ENCODE data around the gene GIMAP6. TPM values are rescaled to one million over a fixed set of nuclear protein-coding genes. Genes with fewer than 3 reads are reported as not detected.
"Not testable (repeated sequence)": the region's sequence is repeated elsewhere in the genome, so short reads cannot be mapped to it uniquely, and the experiment has no call there.

Gene GIMAP6
- total and polyA plus RNA-seq, 2 experiments from 2014 or later, result not detected

DNA sequence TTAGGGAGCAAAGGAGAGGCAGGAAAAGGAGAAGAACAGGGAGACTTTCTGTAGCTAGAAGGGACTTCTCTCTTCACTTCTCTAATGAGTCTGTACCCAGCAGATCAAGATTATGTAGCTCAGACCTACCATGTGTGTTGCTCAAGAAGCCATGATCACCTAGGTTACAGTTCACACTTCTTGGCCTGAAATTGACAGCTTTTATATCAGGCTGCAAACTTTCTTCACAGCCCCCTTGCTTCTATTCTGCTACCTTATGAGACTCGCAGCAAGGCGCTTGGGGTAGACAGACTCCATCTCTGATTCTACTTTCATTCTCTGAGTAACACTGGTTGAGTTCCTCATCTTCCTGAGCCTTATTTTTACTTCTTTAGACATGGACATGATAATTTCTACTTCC lies 33.7 kb upstream of the GIMAP6 start:
- no peaks in the 10 kb centered on the region for H3K79me2 ChIP-seq (ENCODE audit: insufficient read depth)
- no peaks in the 10 kb centered on the region for H3K9me3 ChIP-seq (ENCODE audit: low read depth)
- no peak overlapping the region for H3K4me2 ChIP-seq (ENCODE audit: unreplicated experiment)
- no peak overlapping the region for H3K27ac ChIP-seq
- no peaks in the 10 kb centered on the region for H4K20me1 ChIP-seq (ENCODE audit: insufficient read depth)
- 59 to 68% methylated on average over 2 of the region's 2 CpGs for WGBS, 2 experiments (ENCODE audit: low coverage in 1 of 2, low lambda C conversion rate in 2 of 2, missing lambda C conversion rate in 2 of 2)
- H3K4me1 ChIP-seq (ENCODE audit: insufficient read depth), result no peaks in the 10 kb centered on the region
- H2AFZ ChIP-seq, result no peak overlapping the region
- TF ChIP-seq EZH2phosphoT487 (IDR thresholded peaks at IDR 0.05; ENCODE audit: insufficient read depth, low read depth), result no peak
- no peak for TF ChIP-seq EZH2 (IDR thresholded peaks at IDR 0.05; ENCODE audit: insufficient read depth, poor library complexity, severe bottlenecking)
- no peaks in the 10 kb centered on the region for H3K36me3 ChIP-seq (ENCODE audit: low read depth)
- H3K27me3 ChIP-seq (replicated peaks; ENCODE audit: insufficient read depth), result no peaks in the 10 kb centered on the region
- no peak for DNase-seq
- no peak overlapping the region for H3K9ac ChIP-seq
- no peak overlapping the region for H3K4me3 ChIP-seq
- no peaks in the 10 kb centered on the region for H3K9me2 ChIP-seq (ENCODE audit: insufficient read depth)
- H3F3A ChIP-seq (ENCODE audit: insufficient read depth), result no peaks in the 10 kb centered on the region
- in situ Hi-C loops (cut with MboI), result no loop called here

DNA sequence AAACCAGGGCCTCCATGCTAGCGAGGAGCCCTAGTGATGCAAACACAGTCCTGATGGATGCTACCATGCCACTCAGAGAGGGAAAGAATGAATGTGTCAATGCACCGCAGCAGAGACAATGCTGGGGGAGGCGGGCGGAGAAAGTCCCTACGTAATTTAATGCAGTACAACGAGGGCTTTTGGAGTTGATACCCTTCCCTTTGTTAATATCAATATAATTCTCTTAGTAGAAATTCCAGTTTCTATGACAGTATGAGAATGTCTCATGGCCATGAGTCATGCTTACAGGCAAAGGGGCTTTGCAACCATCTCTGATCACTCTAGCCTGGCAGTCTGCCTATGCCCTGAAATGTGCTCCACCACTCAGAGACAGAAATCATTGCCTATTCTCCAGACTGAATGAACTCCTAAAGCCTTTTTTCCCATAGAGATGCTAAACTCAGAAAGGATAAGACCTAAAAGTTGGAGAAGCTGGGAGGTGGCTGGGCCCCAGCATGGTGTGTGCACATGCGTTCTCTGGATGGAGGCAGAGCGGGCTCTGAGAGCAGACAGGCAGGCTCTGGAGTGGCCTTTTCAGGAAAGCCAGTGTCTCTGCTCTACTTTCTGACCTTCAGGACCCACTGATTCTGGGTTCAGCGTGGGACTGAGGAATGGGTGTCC lies 33.0 kb upstream of the GIMAP6 start:
- H3K4me1 ChIP-seq (ENCODE audit: insufficient read depth), result no peaks in the 10 kb centered on the region
- no peak overlapping the region for H3K4me2 ChIP-seq (ENCODE audit: unreplicated experiment)
- H3F3A ChIP-seq (ENCODE audit: insufficient read depth), result no peaks in the 10 kb centered on the region
- no peak overlapping the region for H3K27ac ChIP-seq
- H3K27me3 ChIP-seq (replicated peaks; ENCODE audit: insufficient read depth), result no peaks in the 10 kb centered on the region
- no peak overlapping the region for H3K4me3 ChIP-seq
- H3K79me2 ChIP-seq (ENCODE audit: insufficient read depth), result no peaks in the 10 kb centered on the region
- H3K36me3 ChIP-seq (ENCODE audit: low read depth), result no peaks in the 10 kb centered on the region
- H3K9ac ChIP-seq, result no peak overlapping the region
- H4K20me1 ChIP-seq (ENCODE audit: insufficient read depth), result no peaks in the 10 kb centered on the region
- no peak overlapping the region for H2AFZ ChIP-seq
- in situ Hi-C loops (cut with MboI), result no loop called here
- no peaks in the 10 kb centered on the region for H3K9me2 ChIP-seq (ENCODE audit: insufficient read depth)
- TF ChIP-seq EZH2phosphoT487 (IDR thresholded peaks at IDR 0.05; ENCODE audit: insufficient read depth, low read depth) (no peak), EZH2 (IDR thresholded peaks at IDR 0.05; ENCODE audit: insufficient read depth, poor library complexity, severe bottlenecking) (no peak)
- no peaks in the 10 kb centered on the region for H3K9me3 ChIP-seq (ENCODE audit: low read depth)
- WGBS, 2 experiments (ENCODE audit: low coverage in 1 of 2, low lambda C conversion rate in 2 of 2, missing lambda C conversion rate in 2 of 2), result 44 to 48% methylated on average over 9 of the region's 9 CpGs
- no peak for DNase-seq

DNA sequence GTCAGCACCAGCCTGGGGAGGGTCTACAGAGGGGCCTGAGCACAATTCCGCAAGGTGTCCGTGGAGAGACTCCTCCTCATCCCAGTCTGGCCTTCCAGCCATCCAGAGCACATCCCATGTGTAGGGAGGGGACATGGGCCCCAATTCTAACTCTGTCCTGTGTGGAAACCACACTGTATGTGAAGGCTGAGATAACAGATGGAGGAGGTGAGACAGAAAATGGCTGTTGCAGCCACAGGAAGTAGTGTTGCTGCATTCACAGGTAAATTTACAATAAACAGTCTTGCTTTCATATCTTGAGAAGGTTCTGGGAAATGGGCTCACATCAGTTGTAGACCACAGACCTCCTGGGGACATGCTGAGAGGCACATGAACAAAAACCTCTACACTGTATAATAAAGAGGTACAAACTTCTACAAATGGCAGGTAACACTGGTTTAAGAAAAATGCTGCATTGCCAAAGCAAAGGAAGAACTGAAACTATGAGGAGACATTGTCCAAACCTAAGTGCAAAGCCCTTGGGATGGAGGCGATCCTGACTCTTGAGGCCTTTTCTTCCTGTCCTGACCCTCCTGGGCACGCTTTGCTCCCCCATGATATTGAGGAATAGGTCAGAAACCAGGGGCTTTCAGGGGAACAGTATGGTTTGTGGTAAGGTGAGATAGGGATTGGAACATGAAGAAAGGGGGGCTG lies 31.8 kb upstream of the GIMAP6 start:
- Histone ChIP-seq H3K79me2 (ENCODE audit: insufficient read depth) (no peaks in the 10 kb centered on the region), H3K9me3 (ENCODE audit: low read depth) (no peaks in the 10 kb centered on the region), H3K27me3 (replicated peaks; ENCODE audit: insufficient read depth) (no peaks in the 10 kb centered on the region), H3F3A (ENCODE audit: insufficient read depth) (no peaks in the 10 kb centered on the region), H3K4me1 (ENCODE audit: insufficient read depth) (no peaks in the 10 kb centered on the region), H3K9me2 (ENCODE audit: insufficient read depth) (no peaks in the 10 kb centered on the region), H4K20me1 (ENCODE audit: insufficient read depth) (no peaks in the 10 kb centered on the region), H2AFZ (no peak overlapping the region), H3K4me3 (no peak overlapping the region), H3K36me3 (ENCODE audit: low read depth) (no peaks in the 10 kb centered on the region), H3K4me2 (ENCODE audit: unreplicated experiment) (no peak overlapping the region), H3K9ac (no peak overlapping the region), H3K27ac (no peak overlapping the region)
- DNase-seq, result no peak
- WGBS, 2 experiments (ENCODE audit: low coverage in 1 of 2, low lambda C conversion rate in 2 of 2, missing lambda C conversion rate in 2 of 2), result 16 to 21% methylated on average over 4 of the region's 4 CpGs
- in situ Hi-C loops (cut with MboI), result no loop called here
- TF ChIP-seq EZH2 (IDR thresholded peaks at IDR 0.05; ENCODE audit: insufficient read depth, poor library complexity, severe bottlenecking), result no peak
- TF ChIP-seq EZH2phosphoT487 (IDR thresholded peaks at IDR 0.05; ENCODE audit: insufficient read depth, low read depth), result no peak

DNA sequence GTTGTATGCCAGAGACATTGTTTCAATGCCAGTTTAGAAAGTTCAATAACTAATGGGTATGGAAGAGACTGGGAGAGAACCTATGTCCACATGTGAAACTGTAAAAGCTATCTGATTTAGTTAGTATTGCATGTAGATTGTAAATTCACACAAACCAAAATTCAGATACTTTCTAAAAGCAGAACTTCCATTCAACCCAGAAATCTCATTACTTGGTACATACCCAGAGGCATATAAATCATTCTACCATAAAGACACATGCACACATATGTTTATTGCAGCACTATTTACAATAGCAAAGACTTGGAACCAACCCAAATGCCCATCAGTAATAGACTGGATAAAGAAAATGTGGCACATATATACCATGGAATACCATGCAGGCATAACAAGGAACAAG lies 30.6 kb upstream of the GIMAP6 start:
- H3K4me2 ChIP-seq (ENCODE audit: unreplicated experiment); H3K79me2 ChIP-seq (ENCODE audit: insufficient read depth); H3K9me2 ChIP-seq (ENCODE audit: insufficient read depth); H3K4me1 ChIP-seq (ENCODE audit: insufficient read depth); H3K27ac ChIP-seq; in situ Hi-C loops (cut with MboI); DNase-seq; H3K9ac ChIP-seq; H3F3A ChIP-seq (ENCODE audit: insufficient read depth); H3K4me3 ChIP-seq; H2AFZ ChIP-seq; H3K36me3 ChIP-seq (ENCODE audit: low read depth); H3K27me3 ChIP-seq (replicated peaks; ENCODE audit: insufficient read depth); H3K9me3 ChIP-seq (ENCODE audit: low read depth); H4K20me1 ChIP-seq (ENCODE audit: insufficient read depth): not testable (repeated sequence)

Measured in GM23248 (cell line).